Osteocyte (in vitro differentiated cells): ENCODE results near the gene POPDC3. TPM values are rescaled to one million over a fixed set of nuclear protein-coding genes. Genes with fewer than 3 reads are reported as not detected.

ENCODE experiments used
- DNase-seq: peaks from one replicate; pipeline ENCODE4 v3.0.0; 2021; ENCODE audit warnings: mixed read lengths; ENCODE audit not compliant: unreplicated experiment; ENCODE audit errors: extremely low spot score
- H3K27ac Mint-ChIP-seq: one replicate; pipeline ENCODE4 v1.8.0; 2021; ENCODE audit warnings: mild to moderate bottlenecking, mixed read lengths; ENCODE audit not compliant: unreplicated experiment
- H3K27me3 Mint-ChIP-seq: one replicate; pipeline ENCODE4 v1.8.0; 2021; ENCODE audit warnings: mixed read lengths; ENCODE audit not compliant: unreplicated experiment
- H3K36me3 Mint-ChIP-seq: one replicate; pipeline ENCODE4 v1.8.0; 2021; ENCODE audit warnings: mixed read lengths; ENCODE audit not compliant: unreplicated experiment
- H3K4me1 Mint-ChIP-seq: one replicate; pipeline ENCODE4 v1.8.0; 2021; ENCODE audit warnings: mixed read lengths; ENCODE audit not compliant: unreplicated experiment
- H3K4me3 Mint-ChIP-seq: one replicate; pipeline ENCODE4 v1.8.0; 2021; ENCODE audit warnings: mild to moderate bottlenecking, moderate library complexity, mixed read lengths; ENCODE audit not compliant: unreplicated experiment
- H3K9me3 Mint-ChIP-seq: one replicate; pipeline ENCODE4 v1.8.0; 2021; ENCODE audit warnings: mixed read lengths; ENCODE audit not compliant: unreplicated experiment
- total RNA-seq: library from RNA; stranded (reverse); gene quantifications from 2 replicates; pipeline ENCODE4 v1.2.1, GENCODE V29; 2021
- TF ChIP-seq, protein P1 (sequence below): fragments of 200-600 bp; sonication (generic); IDR thresholded peaks from 2 replicates; pipeline ENCODE4 v1.5.0; 2021; ENCODE audit warnings: antibody characterized with exemption, mild to moderate bottlenecking, moderate library complexity

POPDC3 gene
- total RNA-seq, 1 donor from 2014 or later = 2.1 TPM

GRCh38 chr6:105194591-105194990 is 14.8 kb upstream of the POPDC3 start:
- Mint-ChIP-seq H3K4me3 (no peak overlapping the region), H3K9me3 (no peaks in the 10 kb centered on the region), H3K36me3 (no peaks in the 10 kb centered on the region), H3K27me3 (no peaks in the 10 kb centered on the region), H3K27ac (no peak overlapping the region), H3K4me1 (peaks cover 12% of the 10 kb centered on the region)
- DNase-seq = no peak
- TF ChIP-seq, protein P1, sequence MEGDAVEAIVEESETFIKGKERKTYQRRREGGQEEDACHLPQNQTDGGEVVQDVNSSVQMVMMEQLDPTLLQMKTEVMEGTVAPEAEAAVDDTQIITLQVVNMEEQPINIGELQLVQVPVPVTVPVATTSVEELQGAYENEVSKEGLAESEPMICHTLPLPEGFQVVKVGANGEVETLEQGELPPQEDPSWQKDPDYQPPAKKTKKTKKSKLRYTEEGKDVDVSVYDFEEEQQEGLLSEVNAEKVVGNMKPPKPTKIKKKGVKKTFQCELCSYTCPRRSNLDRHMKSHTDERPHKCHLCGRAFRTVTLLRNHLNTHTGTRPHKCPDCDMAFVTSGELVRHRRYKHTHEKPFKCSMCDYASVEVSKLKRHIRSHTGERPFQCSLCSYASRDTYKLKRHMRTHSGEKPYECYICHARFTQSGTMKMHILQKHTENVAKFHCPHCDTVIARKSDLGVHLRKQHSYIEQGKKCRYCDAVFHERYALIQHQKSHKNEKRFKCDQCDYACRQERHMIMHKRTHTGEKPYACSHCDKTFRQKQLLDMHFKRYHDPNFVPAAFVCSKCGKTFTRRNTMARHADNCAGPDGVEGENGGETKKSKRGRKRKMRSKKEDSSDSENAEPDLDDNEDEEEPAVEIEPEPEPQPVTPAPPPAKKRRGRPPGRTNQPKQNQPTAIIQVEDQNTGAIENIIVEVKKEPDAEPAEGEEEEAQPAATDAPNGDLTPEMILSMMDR = no peak

DNA sequence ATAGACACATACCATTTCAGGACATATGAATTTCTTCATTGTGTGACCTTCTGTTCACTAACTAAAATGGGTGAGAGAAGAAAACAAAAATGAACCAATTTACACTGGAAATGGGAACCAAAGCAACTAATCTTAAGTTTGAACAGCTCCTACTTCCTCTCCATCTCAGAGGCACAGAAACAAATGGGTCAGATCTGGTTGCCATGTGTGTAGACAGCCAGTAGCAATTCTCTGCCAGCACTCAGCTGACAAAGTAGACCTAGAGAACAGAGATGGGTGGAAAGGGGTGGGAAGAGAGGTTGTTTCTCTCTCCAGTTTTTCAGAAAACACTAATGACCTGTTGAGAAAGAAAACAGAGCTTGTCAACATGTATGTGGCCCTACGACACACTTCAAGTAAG is 14.3 kb upstream of the POPDC3 start:
- Mint-ChIP-seq H3K4me3 (no peak overlapping the region), H3K27ac (no peak overlapping the region), H3K4me1 (peaks cover 12% of the 10 kb centered on the region), H3K27me3 (no peaks in the 10 kb centered on the region), H3K9me3 (no peaks in the 10 kb centered on the region), H3K36me3 (no peaks in the 10 kb centered on the region)
- DNase-seq = no peak
- TF ChIP-seq, protein P1 = no peak

DNA sequence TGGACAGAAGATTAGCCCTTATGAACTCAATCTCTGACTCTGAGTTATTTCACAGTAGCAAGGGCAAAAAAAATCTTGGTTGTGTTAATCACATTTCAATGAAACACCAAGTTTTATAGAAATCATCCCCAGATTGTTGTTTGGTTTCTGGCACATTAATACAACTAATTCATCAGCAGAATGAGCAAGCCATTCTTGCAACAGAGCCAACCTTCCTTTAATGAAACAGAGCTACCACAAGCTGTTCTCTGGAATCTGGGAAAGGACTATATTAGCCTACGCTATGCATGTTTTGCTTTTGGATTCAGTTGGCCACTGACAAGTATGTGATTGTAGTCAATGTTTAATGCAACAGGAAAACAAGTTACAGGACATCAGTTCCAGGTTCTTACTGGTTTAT is 13.8 kb upstream of the POPDC3 start:
- no peak overlapping the region for H3K27ac Mint-ChIP-seq
- H3K9me3 Mint-ChIP-seq = no peaks in the 10 kb centered on the region
- no peak for DNase-seq
- no peaks in the 10 kb centered on the region for H3K36me3 Mint-ChIP-seq
- peaks cover 12% of the 10 kb centered on the region for H3K4me1 Mint-ChIP-seq
- H3K4me3 Mint-ChIP-seq = no peak overlapping the region
- TF ChIP-seq, protein P1 = no peak
- H3K27me3 Mint-ChIP-seq = no peaks in the 10 kb centered on the region

DNA sequence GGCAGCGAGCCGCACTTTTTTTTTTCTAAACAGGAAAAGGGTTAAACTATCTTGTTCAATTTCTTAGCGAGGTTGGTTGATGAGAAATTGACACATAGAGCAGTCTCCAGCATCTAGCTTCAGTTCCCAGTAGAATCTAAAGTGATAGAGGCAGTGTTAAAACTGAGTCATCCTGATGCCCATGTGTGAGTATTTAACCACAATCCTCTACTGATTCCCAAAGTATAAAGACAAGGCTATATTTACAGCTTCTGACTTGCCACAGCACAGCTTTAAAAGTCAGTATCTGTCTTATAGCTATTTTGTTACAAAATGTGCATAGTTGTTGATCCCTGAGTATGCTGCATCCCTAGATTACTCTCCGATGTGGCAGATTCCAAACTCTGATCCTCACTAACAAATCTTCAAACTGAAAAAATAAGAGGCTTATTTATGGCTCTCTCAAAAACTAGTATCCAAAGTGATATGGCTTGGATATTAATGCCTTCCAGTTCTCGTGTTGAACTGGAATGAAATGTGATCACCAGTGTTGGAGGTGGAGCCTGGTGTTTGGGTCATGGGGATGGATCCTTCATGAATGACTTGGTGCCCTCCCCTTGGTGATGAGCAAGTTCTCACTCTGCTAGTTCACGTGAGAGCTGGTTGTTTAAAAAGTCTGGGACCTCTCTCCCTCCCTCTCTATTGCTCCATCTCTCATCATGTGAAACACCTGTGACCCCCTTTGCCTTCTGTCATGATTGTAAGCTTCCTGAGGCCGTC is 13.1 kb upstream of the POPDC3 start:
- TF ChIP-seq, protein P1 = no peak
- no peaks in the 10 kb centered on the region for H3K27me3 Mint-ChIP-seq
- no peak for DNase-seq
- H3K4me3 Mint-ChIP-seq = no peak overlapping the region
- H3K9me3 Mint-ChIP-seq = no peaks in the 10 kb centered on the region
- H3K27ac Mint-ChIP-seq = no peak overlapping the region
- peaks cover 12% of the 10 kb centered on the region for H3K4me1 Mint-ChIP-seq
- H3K36me3 Mint-ChIP-seq = no peaks in the 10 kb centered on the region

DNA sequence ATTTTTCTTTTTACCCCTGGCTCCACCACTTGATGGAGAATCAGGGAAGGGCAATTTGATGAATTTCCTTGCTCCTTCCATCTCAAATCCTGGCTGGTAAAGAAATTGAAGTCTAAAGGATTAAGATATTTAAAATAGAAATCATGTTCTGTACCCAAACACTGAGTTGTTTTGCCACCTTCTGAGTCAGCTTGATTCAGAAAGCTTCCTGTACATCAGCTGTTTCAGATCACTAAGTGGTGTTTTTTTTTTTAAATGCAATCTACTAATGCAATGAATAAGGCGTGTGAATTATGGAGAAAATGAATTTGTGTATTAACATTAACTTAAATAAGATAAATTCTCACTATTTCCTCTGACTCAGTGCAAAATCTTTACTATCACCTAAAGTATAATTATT is 11.5 kb upstream of the POPDC3 start:
- H3K27ac Mint-ChIP-seq = no peak overlapping the region
- TF ChIP-seq, protein P1 = no peak
- H3K36me3 Mint-ChIP-seq = no peaks in the 10 kb centered on the region
- no peak overlapping the region for H3K4me3 Mint-ChIP-seq
- peaks cover 12% of the 10 kb centered on the region for H3K4me1 Mint-ChIP-seq
- no peaks in the 10 kb centered on the region for H3K9me3 Mint-ChIP-seq
- no peak for DNase-seq
- no peaks in the 10 kb centered on the region for H3K27me3 Mint-ChIP-seq
